ENCODE measurements around the gene HMCN2. TPM values are rescaled to one million over a fixed set of nuclear protein-coding genes. Genes with fewer than 3 reads are reported as not detected.

Gene HMCN2
- total and polyA plus RNA-seq, 2 of the 4 experiments (the other 2 are of a cell fraction): 0.02 TPM; not detected in 1

DNA sequence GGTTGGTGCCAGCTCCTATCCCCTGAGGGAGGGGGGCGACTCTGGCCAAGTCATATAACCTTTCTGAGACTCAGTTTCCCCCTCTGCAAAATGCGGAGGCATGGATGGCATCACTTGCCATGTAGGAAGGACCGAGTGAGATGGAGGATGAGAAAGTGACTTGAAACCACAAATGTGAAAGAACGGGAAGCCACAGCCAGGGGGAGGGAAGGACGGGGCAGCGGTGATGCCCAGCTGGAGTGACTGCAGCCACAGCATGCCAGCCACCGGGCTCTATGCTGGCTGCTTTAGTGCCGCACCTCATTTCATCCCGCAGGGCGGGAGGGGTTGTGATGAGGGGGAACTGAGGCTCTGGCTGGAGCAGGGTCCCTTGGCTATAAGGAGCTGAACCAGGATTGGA lies 74.5 kb downstream of the HMCN2 start:
- no peaks in the 10 kb centered on the region for H3K79me1 ChIP-seq (ENCODE audit: low read depth in 1 of 2, low read length in 2 of 2)
- no peak overlapping the region for H4K91ac ChIP-seq (ENCODE audit: insufficient read depth, low read depth, low read length)
- no peak overlapping the region for H3K4me2 ChIP-seq (ENCODE audit: low read depth, low read length)
- TF ChIP-seq FOS (IDR thresholded peaks at IDR 0.05; ENCODE audit: low read depth, low read length) (no peak), POLR2A (IDR thresholded peaks at IDR 0.05; ENCODE audit: low read depth, low read length) (no peak), CHD1 (IDR thresholded peaks at IDR 0.05; ENCODE audit: low read depth, low read length) (no peak), NFE2L2 (IDR thresholded peaks at IDR 0.05; ENCODE audit: low read depth, low read length) (no peak), SMC3 (IDR thresholded peaks at IDR 0.05; ENCODE audit: low read depth, low read length) (no peak), MAZ (IDR thresholded peaks at IDR 0.05; ENCODE audit: borderline replicate concordance, low read depth, low read length) (no peak), CEBPB (IDR thresholded peaks at IDR 0.05; ENCODE audit: low read depth, low read length) (no peak), BHLHE40 (IDR thresholded peaks at IDR 0.05; ENCODE audit: low read depth, low read length) (no peak), RFX5 (IDR thresholded peaks at IDR 0.05; ENCODE audit: low read depth, low read length) (no peak), RCOR1 (IDR thresholded peaks at IDR 0.05; ENCODE audit: insufficient replicate concordance, low read length) (no peak), RAD21 (IDR thresholded peaks at IDR 0.05; ENCODE audit: low read length) (no peak), MXI1 (IDR thresholded peaks at IDR 0.05; ENCODE audit: borderline replicate concordance, low read depth, low read length) (no peak), MAFK (IDR thresholded peaks at IDR 0.05; ENCODE audit: low read depth, low read length) (no peak)
- TF ChIP-seq, protein P1, sequence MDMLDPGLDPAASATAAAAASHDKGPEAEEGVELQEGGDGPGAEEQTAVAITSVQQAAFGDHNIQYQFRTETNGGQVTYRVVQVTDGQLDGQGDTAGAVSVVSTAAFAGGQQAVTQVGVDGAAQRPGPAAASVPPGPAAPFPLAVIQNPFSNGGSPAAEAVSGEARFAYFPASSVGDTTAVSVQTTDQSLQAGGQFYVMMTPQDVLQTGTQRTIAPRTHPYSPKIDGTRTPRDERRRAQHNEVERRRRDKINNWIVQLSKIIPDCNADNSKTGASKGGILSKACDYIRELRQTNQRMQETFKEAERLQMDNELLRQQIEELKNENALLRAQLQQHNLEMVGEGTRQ (IDR thresholded peaks at IDR 0.05; ENCODE audit: low read depth, low read length): no peak
- TF ChIP-seq, protein P2, sequence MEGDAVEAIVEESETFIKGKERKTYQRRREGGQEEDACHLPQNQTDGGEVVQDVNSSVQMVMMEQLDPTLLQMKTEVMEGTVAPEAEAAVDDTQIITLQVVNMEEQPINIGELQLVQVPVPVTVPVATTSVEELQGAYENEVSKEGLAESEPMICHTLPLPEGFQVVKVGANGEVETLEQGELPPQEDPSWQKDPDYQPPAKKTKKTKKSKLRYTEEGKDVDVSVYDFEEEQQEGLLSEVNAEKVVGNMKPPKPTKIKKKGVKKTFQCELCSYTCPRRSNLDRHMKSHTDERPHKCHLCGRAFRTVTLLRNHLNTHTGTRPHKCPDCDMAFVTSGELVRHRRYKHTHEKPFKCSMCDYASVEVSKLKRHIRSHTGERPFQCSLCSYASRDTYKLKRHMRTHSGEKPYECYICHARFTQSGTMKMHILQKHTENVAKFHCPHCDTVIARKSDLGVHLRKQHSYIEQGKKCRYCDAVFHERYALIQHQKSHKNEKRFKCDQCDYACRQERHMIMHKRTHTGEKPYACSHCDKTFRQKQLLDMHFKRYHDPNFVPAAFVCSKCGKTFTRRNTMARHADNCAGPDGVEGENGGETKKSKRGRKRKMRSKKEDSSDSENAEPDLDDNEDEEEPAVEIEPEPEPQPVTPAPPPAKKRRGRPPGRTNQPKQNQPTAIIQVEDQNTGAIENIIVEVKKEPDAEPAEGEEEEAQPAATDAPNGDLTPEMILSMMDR (conservative IDR thresholded peaks at IDR 0.05; ENCODE audit: low read depth, low read length): no peak
- TF ChIP-seq, protein P3, sequence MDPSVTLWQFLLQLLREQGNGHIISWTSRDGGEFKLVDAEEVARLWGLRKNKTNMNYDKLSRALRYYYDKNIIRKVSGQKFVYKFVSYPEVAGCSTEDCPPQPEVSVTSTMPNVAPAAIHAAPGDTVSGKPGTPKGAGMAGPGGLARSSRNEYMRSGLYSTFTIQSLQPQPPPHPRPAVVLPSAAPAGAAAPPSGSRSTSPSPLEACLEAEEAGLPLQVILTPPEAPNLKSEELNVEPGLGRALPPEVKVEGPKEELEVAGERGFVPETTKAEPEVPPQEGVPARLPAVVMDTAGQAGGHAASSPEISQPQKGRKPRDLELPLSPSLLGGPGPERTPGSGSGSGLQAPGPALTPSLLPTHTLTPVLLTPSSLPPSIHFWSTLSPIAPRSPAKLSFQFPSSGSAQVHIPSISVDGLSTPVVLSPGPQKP (IDR thresholded peaks at IDR 0.05; ENCODE audit: borderline replicate concordance, low read depth, low read length): no peak
- H3K18ac ChIP-seq (ENCODE audit: low read depth, low read length): no peak overlapping the region
- intact Hi-C loops (cut with micrococcal nuclease) (no loop called here), dilution Hi-C loops (cut with HindIII; ENCODE audit: low sequenced_read_pairs, unreplicated experiment) (no loop called here), in situ Hi-C loops (cut with MboI; ENCODE audit: low sequenced_read_pairs) (no loop called here)
- peaks cover 6% of the 10 kb centered on the region; the same call in 1 of the 2 replicates for H3K9me1 ChIP-seq (ENCODE audit: insufficient read depth, low read length)
- H2AFZ ChIP-seq (replicated peaks; ENCODE audit: low read length, poor library complexity): peak overlapping the region; percentile 26
- H2BK15ac ChIP-seq (ENCODE audit: low read depth, low read length): no peak overlapping the region
- H3K4me1 ChIP-seq (ENCODE audit: control insufficient read depth, insufficient read depth, low read length): no peaks in the 10 kb centered on the region
- H3K9ac ChIP-seq (ENCODE audit: low read depth, low read length): no peak overlapping the region
- H3K36me3 ChIP-seq (ENCODE audit: control insufficient read depth, insufficient read depth, low read length): no peaks in the 10 kb centered on the region
- ChIA-PET CTCF (no interaction called here), POLR2A (ENCODE audit: unreplicated experiment) (no interaction called here)
- no peak overlapping the region for H2BK20ac ChIP-seq (ENCODE audit: low read depth, low read length)
- 100% methylated on average over 1 of the region's 10 CpGs; no CpG with 5 or more reads in 1 of the 2 experiments for WGBS, 2 experiments (ENCODE audit: extremely low coverage in 2 of 2, insufficient read length in 1 of 2)
- H4K5ac ChIP-seq (ENCODE audit: low read depth, low read length): no peak overlapping the region
- no peak overlapping the region for H3K27ac ChIP-seq (ENCODE audit: insufficient read depth, low read length)
- ATAC-seq (ENCODE audit: low read depth) (no peak), DNase-seq (no peak)
- no peak overlapping the region for H4K8ac ChIP-seq (ENCODE audit: low read depth in 2 of 2, low read length in 2 of 2)
- H3K14ac ChIP-seq (replicated peaks; ENCODE audit: low read depth, low read length): no peak overlapping the region
- BruUV-seq (replicated peaks): no TSS peak
- H3K9me3 ChIP-seq (ENCODE audit: control insufficient read depth, insufficient read depth, low read length): no peaks in the 10 kb centered on the region
- peaks cover 14% of the 10 kb centered on the region for H3K27me3 ChIP-seq (ENCODE audit: control insufficient read depth, insufficient read depth, low read length)
- H2BK5ac ChIP-seq (ENCODE audit: low read depth, low read length, poor library complexity, severe bottlenecking): no peak overlapping the region
- H2AK9ac ChIP-seq (replicated peaks; ENCODE audit: low read depth, low read length, poor library complexity): peak overlapping the region; percentile 16
- H3K4ac ChIP-seq (ENCODE audit: low read depth, low read length): no peak overlapping the region
- H3K23ac ChIP-seq (ENCODE audit: low read depth, low read length): no peak overlapping the region
- H4K20me1 ChIP-seq (ENCODE audit: insufficient read depth, low read length): peaks cover 2% of the 10 kb centered on the region; the same call in 1 of the 2 replicates
- H3K56ac ChIP-seq (ENCODE audit: extremely low read depth, insufficient read depth, low read length): no peak overlapping the region
- no peak overlapping the region for H2AK5ac ChIP-seq (ENCODE audit: low read depth, low read length)
- H2BK120ac ChIP-seq (ENCODE audit: low read depth, low read length): no peak overlapping the region
- no peak overlapping the region for H3K4me3 ChIP-seq (ENCODE audit: insufficient read depth, low read depth, low read length)
